ENCODE measurements around the gene UBE2H.

GRCh38 chr7:129955993-129956543, 3.3 kb upstream of the UBE2H start:
- TF ChIP-seq EZH2 (IDR thresholded peaks at IDR 0.05) (no peak), POLR2AphosphoS5 (IDR thresholded peaks at IDR 0.05; ENCODE audit: borderline replicate concordance, low read depth, low read length) (no peak), FOXP2 (optimal IDR thresholded peaks at IDR 0.05; ENCODE audit: control extremely low read depth, extremely low read length, insufficient read depth) (no peak)
